ENCODE results near the gene CEP78.
A peak's percentile ranks its signal among the peaks of the same experiment; 100 is the strongest.
"Not testable (repeated sequence)": the region's sequence is repeated elsewhere in the genome, so short reads cannot be mapped to it uniquely, and the experiment has no call there.

CEP78 gene, protein sequence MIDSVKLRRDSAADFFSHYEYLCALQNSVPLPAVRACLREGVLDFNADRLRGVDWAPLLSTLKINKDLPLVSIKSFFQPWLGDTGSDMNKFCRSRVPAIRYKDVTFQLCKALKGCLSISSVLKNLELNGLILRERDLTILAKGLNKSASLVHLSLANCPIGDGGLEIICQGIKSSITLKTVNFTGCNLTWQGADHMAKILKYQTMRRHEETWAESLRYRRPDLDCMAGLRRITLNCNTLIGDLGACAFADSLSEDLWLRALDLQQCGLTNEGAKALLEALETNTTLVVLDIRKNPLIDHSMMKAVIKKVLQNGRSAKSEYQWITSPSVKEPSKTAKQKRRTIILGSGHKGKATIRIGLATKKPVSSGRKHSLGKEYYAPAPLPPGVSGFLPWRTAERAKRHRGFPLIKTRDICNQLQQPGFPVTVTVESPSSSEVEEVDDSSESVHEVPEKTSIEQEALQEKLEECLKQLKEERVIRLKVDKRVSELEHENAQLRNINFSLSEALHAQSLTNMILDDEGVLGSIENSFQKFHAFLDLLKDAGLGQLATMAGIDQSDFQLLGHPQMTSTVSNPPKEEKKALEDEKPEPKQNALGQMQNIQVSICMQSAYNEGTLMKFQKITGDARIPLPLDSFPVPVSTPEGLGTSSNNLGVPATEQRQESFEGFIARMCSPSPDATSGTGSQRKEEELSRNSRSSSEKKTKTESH

DNA sequence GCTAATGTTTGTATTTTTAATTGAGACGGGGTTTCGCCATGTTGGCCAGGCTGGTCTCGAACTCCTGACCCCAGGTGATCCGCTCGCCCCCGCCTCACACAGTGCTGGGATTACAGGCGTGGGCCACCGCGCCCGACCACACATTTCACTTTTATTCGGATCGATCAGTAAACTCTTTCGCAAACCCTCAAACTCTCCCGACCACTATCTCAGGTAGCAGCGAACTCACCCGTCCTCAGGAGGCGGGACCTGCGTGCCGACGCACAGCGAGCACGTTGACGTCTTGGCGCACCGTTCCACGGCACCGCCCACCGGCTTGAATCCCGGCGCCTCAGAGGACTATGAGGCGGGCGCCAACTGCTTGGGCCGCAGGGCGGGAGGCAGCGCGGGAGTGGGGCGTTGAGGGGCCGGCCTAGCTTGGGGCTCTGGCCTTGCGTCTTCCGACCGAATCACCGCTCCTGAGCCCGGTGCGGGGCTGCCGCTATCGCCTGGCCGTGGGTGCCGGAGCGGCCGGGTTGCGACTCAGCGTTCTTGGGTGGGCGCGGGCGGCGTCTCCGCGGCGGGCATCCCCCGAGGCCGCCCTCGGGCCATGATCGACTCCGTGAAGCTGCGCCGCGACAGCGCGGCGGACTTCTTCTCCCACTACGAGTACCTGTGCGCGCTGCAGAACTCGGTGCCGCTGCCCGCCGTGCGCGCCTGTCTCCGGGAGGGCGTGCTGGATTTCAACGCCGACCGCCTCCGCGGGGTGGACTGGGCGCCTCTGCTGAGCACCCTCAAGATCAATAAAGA lies at the start of gene CEP78:
TSS of gene CEP78 (plus strand) at position 314 of the 789 bp plus-strand sequence. CDS start at position 590, 276 bp downstream.
- peak within 1 kb of the TSS; percentile 84 for H3K9ac ChIP-seq (ENCODE audit: low read length)
- DNase-seq (ENCODE audit: low read depth), result peak; percentile 96

DNA sequence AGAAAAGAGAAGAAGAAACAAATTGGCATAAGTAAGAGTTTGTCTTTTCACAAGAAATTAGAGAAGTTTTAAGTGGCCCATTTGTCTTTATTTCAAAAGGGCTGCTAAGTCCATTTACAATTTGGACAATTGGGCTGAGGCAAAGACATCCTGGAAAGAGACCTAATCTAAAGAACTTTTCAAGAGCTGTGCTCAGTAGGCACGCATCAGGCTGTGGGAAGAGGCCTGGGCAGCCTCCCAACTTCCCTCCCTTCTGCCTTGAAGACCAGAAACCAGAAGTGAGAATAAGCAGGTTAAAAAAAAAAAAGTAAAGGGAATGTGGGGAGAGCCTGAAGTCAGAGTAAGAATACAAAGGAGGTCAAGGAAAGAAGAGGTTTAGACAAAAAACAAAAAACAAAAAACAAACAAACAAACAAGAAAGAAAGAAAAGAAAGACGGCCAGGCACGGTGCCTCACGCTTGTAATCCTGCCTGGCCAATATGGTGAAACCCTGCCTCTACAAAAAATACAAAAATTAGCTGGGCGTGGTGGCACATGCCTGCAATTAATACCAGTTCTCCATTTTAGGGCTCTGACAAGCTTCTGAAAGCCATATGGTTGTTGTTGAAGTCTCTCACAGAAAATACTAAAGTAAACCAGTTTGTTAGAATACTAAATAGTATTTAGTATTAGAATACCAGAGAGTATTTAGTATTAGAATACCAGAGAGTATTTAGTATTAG lies 48.0 kb upstream of the CEP78 start:
- Histone ChIP-seq H3K4me3 (ENCODE audit: low read length) (no peak overlapping the region), H3K9me3 (ENCODE audit: control insufficient read depth, low read length) (peaks cover 4% of the 10 kb centered on the region), H3K36me3 (ENCODE audit: control insufficient read depth, insufficient read depth, low read length, severe bottlenecking) (no peaks in the 10 kb centered on the region), H3K4me1 (ENCODE audit: control insufficient read depth, insufficient read depth, low read length) (no peaks in the 10 kb centered on the region), H3K27me3 (replicated peaks; ENCODE audit: control insufficient read depth, insufficient read depth, low read length) (no peaks in the 10 kb centered on the region), H3K9ac (ENCODE audit: low read length) (no peak overlapping the region)
- peak; percentile 1 for DNase-seq (ENCODE audit: low read depth)

More for the DNA sequence above, at the start of gene CEP78:
- Histone ChIP-seq H3K9me3 (ENCODE audit: control insufficient read depth, low read length) (no peaks in the 10 kb centered on the region), H3K4me1 (ENCODE audit: control insufficient read depth, insufficient read depth, low read length) (peaks cover 9% of the 10 kb centered on the region), H3K4me3 (ENCODE audit: low read length) (peak within 1 kb of the TSS; percentile 92), H3K36me3 (ENCODE audit: control insufficient read depth, insufficient read depth, low read length, severe bottlenecking) (no peaks in the 10 kb centered on the region), H3K27me3 (replicated peaks; ENCODE audit: control insufficient read depth, insufficient read depth, low read length) (no peaks in the 10 kb centered on the region)

DNA sequence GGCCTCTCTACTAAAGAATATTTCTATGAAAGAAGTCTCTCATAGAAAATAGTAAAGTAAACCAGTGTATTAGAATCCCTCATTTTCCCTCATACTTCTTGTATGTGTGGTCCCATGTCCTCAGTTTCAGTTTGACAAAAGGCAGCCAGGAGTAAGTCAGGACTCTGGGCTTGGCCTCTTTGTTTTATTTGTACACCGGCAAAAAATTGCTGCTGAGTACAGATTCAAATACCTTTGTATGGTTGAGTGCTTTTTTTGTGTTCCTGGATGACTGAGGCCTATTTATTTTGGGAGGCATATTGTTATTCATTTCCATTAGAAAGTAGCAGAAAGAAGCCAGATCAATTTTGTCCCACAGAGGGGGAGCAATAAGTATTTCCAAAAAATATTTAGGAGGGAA lies 47.3 kb upstream of the CEP78 start:
- no peak overlapping the region for H3K4me3 ChIP-seq (ENCODE audit: low read length)
- DNase-seq (ENCODE audit: low read depth), result no peak
- H3K9ac ChIP-seq (ENCODE audit: low read length), result no peak overlapping the region
- H3K4me1 ChIP-seq (ENCODE audit: control insufficient read depth, insufficient read depth, low read length), result no peaks in the 10 kb centered on the region
- H3K27me3 ChIP-seq (replicated peaks; ENCODE audit: control insufficient read depth, insufficient read depth, low read length), result no peaks in the 10 kb centered on the region
- no peaks in the 10 kb centered on the region for H3K36me3 ChIP-seq (ENCODE audit: control insufficient read depth, insufficient read depth, low read length, severe bottlenecking)
- H3K9me3 ChIP-seq (ENCODE audit: control insufficient read depth, low read length), result peaks cover 4% of the 10 kb centered on the region

DNA sequence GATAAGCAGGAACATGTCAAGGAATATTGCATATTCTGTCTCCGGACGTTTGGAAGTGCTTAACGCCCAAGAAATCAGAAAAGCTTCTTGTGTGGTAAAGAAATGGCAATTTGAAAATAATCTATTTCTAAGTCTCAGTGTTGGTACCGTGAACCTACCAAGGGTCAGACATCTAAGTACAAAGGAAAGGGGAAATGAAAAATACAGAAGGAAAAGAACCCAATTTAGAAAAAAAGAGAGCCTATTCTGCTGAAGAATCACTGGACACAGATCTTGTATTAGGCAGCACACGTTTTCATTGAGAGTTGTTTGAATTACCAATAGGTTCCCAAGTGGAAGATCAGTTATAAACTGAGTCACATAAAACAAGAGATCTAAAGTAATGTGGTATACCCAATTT lies 46.9 kb upstream of the CEP78 start:
- no peaks in the 10 kb centered on the region for H3K36me3 ChIP-seq (ENCODE audit: control insufficient read depth, insufficient read depth, low read length, severe bottlenecking)
- H3K9me3 ChIP-seq (ENCODE audit: control insufficient read depth, low read length), result peaks cover 4% of the 10 kb centered on the region
- DNase-seq (ENCODE audit: low read depth), result no peak
- no peak overlapping the region for H3K9ac ChIP-seq (ENCODE audit: low read length)
- H3K4me1 ChIP-seq (ENCODE audit: control insufficient read depth, insufficient read depth, low read length), result no peaks in the 10 kb centered on the region
- no peak overlapping the region for H3K4me3 ChIP-seq (ENCODE audit: low read length)
- no peaks in the 10 kb centered on the region for H3K27me3 ChIP-seq (replicated peaks; ENCODE audit: control insufficient read depth, insufficient read depth, low read length)

DNA sequence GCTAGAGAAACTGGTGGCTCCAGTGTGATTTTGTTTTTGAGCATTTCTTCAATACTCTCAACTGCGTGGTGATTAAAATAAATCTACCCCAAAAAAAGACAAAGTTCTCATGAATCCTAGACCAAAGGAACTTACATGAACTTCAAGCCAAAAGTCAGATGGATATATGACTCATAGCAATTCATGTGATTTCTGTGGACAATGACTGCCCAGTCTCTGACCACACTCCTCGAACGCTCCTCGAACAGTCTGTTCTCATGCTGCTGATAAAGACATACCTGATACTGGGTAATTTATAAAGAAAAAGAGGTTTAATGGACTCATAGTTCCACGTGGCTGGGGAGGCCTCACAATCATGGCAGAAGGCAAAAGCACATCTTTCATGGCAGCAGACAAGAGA lies 46.4 kb upstream of the CEP78 start:
- Histone ChIP-seq H3K9ac (ENCODE audit: low read length) (no peak overlapping the region), H3K36me3 (ENCODE audit: control insufficient read depth, insufficient read depth, low read length, severe bottlenecking) (no peaks in the 10 kb centered on the region), H3K27me3 (replicated peaks; ENCODE audit: control insufficient read depth, insufficient read depth, low read length) (no peaks in the 10 kb centered on the region), H3K9me3 (ENCODE audit: control insufficient read depth, low read length) (peaks cover 4% of the 10 kb centered on the region), H3K4me1 (ENCODE audit: control insufficient read depth, insufficient read depth, low read length) (no peaks in the 10 kb centered on the region), H3K4me3 (ENCODE audit: low read length) (no peak overlapping the region)
- DNase-seq (ENCODE audit: low read depth), result no peak

DNA sequence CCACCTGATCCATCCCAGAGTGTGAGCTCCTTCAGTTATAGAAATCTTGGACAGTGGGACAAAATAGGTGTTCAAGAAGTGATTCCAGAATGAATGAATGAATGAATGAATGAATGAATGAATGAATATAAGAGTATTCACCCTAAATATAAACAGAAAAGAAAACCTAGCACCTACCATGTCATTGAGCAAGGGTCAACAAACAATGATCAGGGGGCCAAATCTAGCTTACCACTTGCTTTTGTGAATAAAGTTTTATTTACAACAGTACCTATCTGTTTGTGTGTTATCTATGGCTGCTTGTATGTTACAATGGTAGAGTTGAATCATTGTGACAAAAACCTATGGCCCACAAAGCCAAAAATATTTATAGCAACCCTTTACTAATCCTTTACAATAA lies 43.9 kb upstream of the CEP78 start:
- Histone ChIP-seq H3K9me3 (ENCODE audit: control insufficient read depth, low read length) (peaks cover 4% of the 10 kb centered on the region), H3K27me3 (replicated peaks; ENCODE audit: control insufficient read depth, insufficient read depth, low read length) (no peaks in the 10 kb centered on the region), H3K4me1 (ENCODE audit: control insufficient read depth, insufficient read depth, low read length) (no peaks in the 10 kb centered on the region), H3K9ac (ENCODE audit: low read length) (no peak overlapping the region), H3K36me3 (ENCODE audit: control insufficient read depth, insufficient read depth, low read length, severe bottlenecking) (no peaks in the 10 kb centered on the region), H3K4me3 (ENCODE audit: low read length) (no peak overlapping the region)
- no peak for DNase-seq (ENCODE audit: low read depth)

DNA sequence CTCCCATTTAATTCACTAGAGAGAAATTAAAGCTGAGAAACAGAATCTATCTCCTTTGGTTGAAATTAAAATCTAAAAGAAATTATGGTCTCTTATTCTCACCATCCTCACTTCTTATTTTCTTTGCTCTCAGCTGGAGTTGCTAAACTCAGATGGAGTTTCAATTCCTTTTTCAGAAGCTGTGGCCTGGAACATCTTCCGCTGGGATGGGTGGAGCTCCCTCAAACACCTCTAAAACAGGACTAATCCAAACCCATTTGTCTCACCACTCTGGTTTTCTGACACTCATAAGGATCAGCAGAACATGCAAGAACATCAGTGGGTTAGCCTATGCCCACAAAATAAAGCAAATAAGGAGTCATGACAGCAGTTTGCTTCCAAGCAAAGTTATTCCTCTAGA lies 39.6 kb upstream of the CEP78 start:
- H3K9me3 ChIP-seq (ENCODE audit: control insufficient read depth, low read length), result peaks cover 4% of the 10 kb centered on the region
- no peak for DNase-seq (ENCODE audit: low read depth)
- H3K27me3 ChIP-seq (replicated peaks; ENCODE audit: control insufficient read depth, insufficient read depth, low read length), result no peaks in the 10 kb centered on the region
- no peak overlapping the region for H3K4me3 ChIP-seq (ENCODE audit: low read length)
- H3K9ac ChIP-seq (ENCODE audit: low read length), result no peak overlapping the region
- no peaks in the 10 kb centered on the region for H3K36me3 ChIP-seq (ENCODE audit: control insufficient read depth, insufficient read depth, low read length, severe bottlenecking)
- H3K4me1 ChIP-seq (ENCODE audit: control insufficient read depth, insufficient read depth, low read length), result no peaks in the 10 kb centered on the region

DNA sequence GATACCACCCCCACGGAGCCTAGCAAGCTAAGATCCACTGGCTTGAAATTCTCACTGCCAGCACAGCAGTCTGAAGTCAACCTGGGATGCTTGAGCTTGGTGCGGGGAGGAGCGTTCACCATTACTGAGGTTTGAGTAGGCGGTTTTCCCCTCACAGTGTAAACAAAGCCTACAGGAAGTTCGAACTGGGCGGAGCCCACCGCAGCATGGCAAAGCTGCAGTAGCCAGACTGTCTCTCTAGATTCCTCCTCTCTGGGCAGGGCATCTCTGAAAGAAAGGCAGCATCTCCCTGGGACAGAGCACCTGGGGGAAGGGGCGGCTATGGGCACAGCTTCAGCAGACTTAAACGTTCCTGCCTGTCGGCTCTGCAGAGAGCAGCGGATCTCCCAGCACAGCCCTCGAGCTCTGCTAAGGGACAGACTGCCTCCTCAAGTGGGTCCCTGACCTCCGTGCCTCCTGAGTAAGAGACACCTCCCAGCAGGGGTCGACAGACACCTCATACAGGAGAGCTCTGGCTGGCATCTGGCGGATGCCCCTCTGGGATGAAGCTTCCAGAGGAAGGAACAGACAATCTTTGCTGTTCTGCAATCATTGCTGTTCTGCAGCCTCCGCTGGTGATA lies 34.6 kb upstream of the CEP78 start:
- not testable (repeated sequence) for H3K4me1 ChIP-seq (ENCODE audit: control insufficient read depth, insufficient read depth, low read length); DNase-seq (ENCODE audit: low read depth)

DNA sequence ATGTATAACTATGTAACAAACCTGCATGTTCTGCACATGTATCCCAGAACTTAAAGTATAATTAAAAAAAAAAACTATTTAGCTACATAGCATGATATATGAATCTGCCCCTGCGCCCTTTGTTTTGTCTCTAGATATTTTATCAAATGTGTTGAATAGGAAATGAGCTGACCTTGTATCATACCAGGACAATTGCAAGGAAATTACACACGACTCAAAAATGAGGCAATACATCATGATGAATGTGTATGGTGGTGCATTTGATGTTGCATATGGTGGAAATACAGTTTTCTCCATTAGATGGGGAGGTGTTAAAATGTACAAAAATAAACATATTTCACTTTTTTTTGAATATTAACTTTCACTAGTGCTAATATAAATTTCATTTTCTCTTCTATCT lies 28.6 kb upstream of the CEP78 start:
- DNase-seq (ENCODE audit: low read depth), result no peak
- Histone ChIP-seq H3K36me3 (ENCODE audit: control insufficient read depth, insufficient read depth, low read length, severe bottlenecking) (no peaks in the 10 kb centered on the region), H3K9me3 (ENCODE audit: control insufficient read depth, low read length) (peaks cover 3% of the 10 kb centered on the region), H3K27me3 (replicated peaks; ENCODE audit: control insufficient read depth, insufficient read depth, low read length) (no peaks in the 10 kb centered on the region), H3K4me3 (ENCODE audit: low read length) (no peak overlapping the region), H3K9ac (ENCODE audit: low read length) (no peak overlapping the region), H3K4me1 (ENCODE audit: control insufficient read depth, insufficient read depth, low read length) (no peaks in the 10 kb centered on the region)

More for the DNA sequence above, 34.6 kb upstream of the CEP78 start:
- H3K36me3 ChIP-seq (ENCODE audit: control insufficient read depth, insufficient read depth, low read length, severe bottlenecking); H3K27me3 ChIP-seq (replicated peaks; ENCODE audit: control insufficient read depth, insufficient read depth, low read length); H3K9me3 ChIP-seq (ENCODE audit: control insufficient read depth, low read length); H3K4me3 ChIP-seq (ENCODE audit: low read length); H3K9ac ChIP-seq (ENCODE audit: low read length): not testable (repeated sequence)

DNA sequence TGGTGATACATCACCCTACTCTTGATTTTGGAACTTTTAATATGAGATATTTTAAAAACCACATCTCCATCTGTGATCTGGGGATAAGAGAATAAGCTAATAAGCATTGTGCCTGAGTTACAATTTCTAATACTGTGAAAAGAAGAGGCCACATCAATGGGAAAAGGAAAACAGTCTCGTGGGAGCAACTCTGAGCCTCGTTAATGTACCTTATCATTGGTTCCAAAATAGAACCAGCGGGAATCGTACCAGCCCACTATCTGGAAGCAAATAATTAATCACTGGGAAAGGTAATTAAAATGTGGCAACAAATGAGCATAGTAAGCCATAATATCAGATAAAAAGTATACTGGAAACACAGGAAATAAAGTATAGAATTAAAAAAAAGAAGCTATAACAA lies 28.0 kb upstream of the CEP78 start:
- Histone ChIP-seq H3K36me3 (ENCODE audit: control insufficient read depth, insufficient read depth, low read length, severe bottlenecking) (no peaks in the 10 kb centered on the region), H3K4me1 (ENCODE audit: control insufficient read depth, insufficient read depth, low read length) (no peaks in the 10 kb centered on the region), H3K9ac (ENCODE audit: low read length) (no peak overlapping the region), H3K4me3 (ENCODE audit: low read length) (no peak overlapping the region), H3K9me3 (ENCODE audit: control insufficient read depth, low read length) (peaks cover 1% of the 10 kb centered on the region), H3K27me3 (replicated peaks; ENCODE audit: control insufficient read depth, insufficient read depth, low read length) (no peaks in the 10 kb centered on the region)
- no peak for DNase-seq (ENCODE audit: low read depth)
